ENCODE data around the gene PNPLA1. TPM values are rescaled to one million over a fixed set of nuclear protein-coding genes. Genes with fewer than 3 reads are reported as not detected.
"Not testable (repeated sequence)": the region's sequence is repeated elsewhere in the genome, so short reads cannot be mapped to it uniquely, and the experiment has no call there.

Gene PNPLA1
- total and polyA plus RNA-seq, 10 of the 15 experiments (the other 5 are each of a cell fraction or from before 2014, with no cell fraction given) = 0.04 TPM; not detected in 9

GRCh38 chr6:36338223-36338622 is 68.4 kb downstream of the PNPLA1 start:
- CTCF ChIA-PET = interaction anchor here (2.6 to 19.9 kb wide), 2 partner anchors 19 to 35 kb away, joined by 16 to 483 read pairs; no protein-coding TSS in a partner anchor

GRCh38 chr6:36339146-36339545 is 69.3 kb downstream of the PNPLA1 start:
- ChIA-PET RAD21 (ENCODE audit: unreplicated experiment) (interaction anchor here (1.0 to 11.6 kb wide), 2 partner anchors 17 to 311 kb away, joined by 3 to 311 read pairs; no protein-coding TSS in a partner anchor), CTCF (interaction anchor here (0.6 to 19.9 kb wide), 3 partner anchors 18 to 833 kb away, joined by 3 to 483 read pairs (median 3); no protein-coding TSS in a partner anchor), POLR2A (interaction anchor here (3.3 kb wide), 1 partner anchor 18 kb away, joined by 30 read pairs; no protein-coding TSS in a partner anchor), SMC1A (ENCODE audit: uncharacterized antibody, unreplicated experiment) (interaction anchor here (13.7 kb wide), 1 partner anchor 21 kb away, joined by 386 read pairs; no protein-coding TSS in a partner anchor)
- in situ Hi-C loops (cut with MboI) (no loop called here), intact Hi-C loops (cut with micrococcal nuclease; ENCODE audit: unreplicated experiment) (loop anchor here (5.0 kb wide), 1 partner anchor 37 kb away; no protein-coding TSS in a partner anchor)
- TF ChIP-seq SKIL (IDR thresholded peaks at IDR 0.05; ENCODE audit: low read depth, poor library complexity, severe bottlenecking) (no peak), YY1 (IDR thresholded peaks at IDR 0.05; ENCODE audit: low read depth, low read length) (0 out of 2 replicates have a peak, but pooled peaks have one; percentile 9)
- Histone ChIP-seq H3K4me2 (ENCODE audit: control insufficient read depth, insufficient read depth) (no peak overlapping the region), H4K20me1 (ENCODE audit: control insufficient read depth, insufficient read depth) (no peaks in the 10 kb centered on the region), H3K4me3 (no peak overlapping the region), H2AFZ (ENCODE audit: control insufficient read depth, low read depth, low read length) (no peak overlapping the region), H3K9ac (ENCODE audit: control insufficient read depth, insufficient read depth, low read length) (no peak overlapping the region), H3K27ac (ENCODE audit: control insufficient read depth, insufficient read depth) (no peak overlapping the region), H3K9me3 (replicated peaks; ENCODE audit: control insufficient read depth, insufficient read depth, low read length) (no peaks in the 10 kb centered on the region), H3K79me2 (ENCODE audit: control insufficient read depth, insufficient read depth, low read length) (no peaks in the 10 kb centered on the region), H3K27me3 (replicated peaks in 1 of 2; ENCODE audit: control insufficient read depth in 2 of 2, insufficient read depth in 2 of 2, low read length in 1 of 2) (peaks cover 0 to 3% of the 10 kb centered on the region in 2 experiments; a peak in 1 of 4 replicates), H3K4me1 (ENCODE audit: control insufficient read depth, insufficient read depth, low read length) (peaks cover 40% of the 10 kb centered on the region), H3K36me3 (ENCODE audit: control insufficient read depth in 2 of 2, insufficient read depth in 2 of 2, low read length in 1 of 2) (no peaks in the 10 kb centered on the region)
- BruUV-seq (replicated peaks) = no TSS peak
- WGBS (ENCODE audit: insufficient coverage, insufficient replicate concordance, low lambda C conversion rate, missing lambda C conversion rate) = 56% methylated on average over 12 of the region's 12 CpGs
- DNase-seq (ENCODE audit: low read depth, low spot score) (no peak), FAIRE-seq (no peak), ATAC-seq (no peak)

More at GRCh38 chr6:36338223-36338622, 68.4 kb downstream of the PNPLA1 start:
- H3K27ac ChIP-seq (ENCODE audit: control insufficient read depth, insufficient read depth); ATAC-seq; H4K20me1 ChIP-seq (ENCODE audit: control insufficient read depth, insufficient read depth); in situ Hi-C loops (cut with MboI); BruUV-seq (replicated peaks); FAIRE-seq; H3K4me2 ChIP-seq (ENCODE audit: control insufficient read depth, insufficient read depth); H3K9me3 ChIP-seq (replicated peaks; ENCODE audit: control insufficient read depth, insufficient read depth, low read length); H2AFZ ChIP-seq (ENCODE audit: control insufficient read depth, low read depth, low read length); H3K27me3 ChIP-seq (replicated peaks in 1 of 2; ENCODE audit: control insufficient read depth in 2 of 2, insufficient read depth in 2 of 2, low read length in 1 of 2); H3K79me2 ChIP-seq (ENCODE audit: control insufficient read depth, insufficient read depth, low read length); H3K9ac ChIP-seq (ENCODE audit: control insufficient read depth, insufficient read depth, low read length); DNase-seq (ENCODE audit: low read depth, low spot score); H3K4me3 ChIP-seq; H3K36me3 ChIP-seq (ENCODE audit: control insufficient read depth in 2 of 2, insufficient read depth in 2 of 2, low read length in 1 of 2): not testable (repeated sequence)
- peaks cover 40% of the 10 kb centered on the region for H3K4me1 ChIP-seq (ENCODE audit: control insufficient read depth, insufficient read depth, low read length)
- RAD21 ChIA-PET (ENCODE audit: unreplicated experiment) = interaction anchor here (1.6 to 11.6 kb wide), 3 partner anchors 18 to 36 kb away, joined by 6 to 311 read pairs (median 16); no protein-coding TSS in a partner anchor
- intact Hi-C loops (cut with micrococcal nuclease; ENCODE audit: unreplicated experiment) = loop anchor here (5.0 kb wide), 1 partner anchor 36 kb away; no protein-coding TSS in a partner anchor
- 67% methylated on average over 1 of the region's 1 CpG for WGBS (ENCODE audit: insufficient coverage, insufficient replicate concordance, low lambda C conversion rate, missing lambda C conversion rate)
- POLR2A ChIA-PET = interaction anchor here (0.5 to 6.0 kb wide), 5 partner anchors 11 to 1038 kb away, joined by 4 to 44 read pairs (median 6); no protein-coding TSS in a partner anchor
- SMC1A ChIA-PET (ENCODE audit: uncharacterized antibody, unreplicated experiment) = interaction anchor here (13.7 kb wide), 1 partner anchor 22 kb away, joined by 386 read pairs; no protein-coding TSS in a partner anchor
